NCI-H2196 (cell line): ENCODE data around the gene SRXN1.

Experiments used
- DNase-seq: peaks from one replicate; lab custom pipeline; 2025; ENCODE audit not compliant: unreplicated experiment; lab: John Stamatoyannopoulos, UW

Gene SRXN1

DNA sequence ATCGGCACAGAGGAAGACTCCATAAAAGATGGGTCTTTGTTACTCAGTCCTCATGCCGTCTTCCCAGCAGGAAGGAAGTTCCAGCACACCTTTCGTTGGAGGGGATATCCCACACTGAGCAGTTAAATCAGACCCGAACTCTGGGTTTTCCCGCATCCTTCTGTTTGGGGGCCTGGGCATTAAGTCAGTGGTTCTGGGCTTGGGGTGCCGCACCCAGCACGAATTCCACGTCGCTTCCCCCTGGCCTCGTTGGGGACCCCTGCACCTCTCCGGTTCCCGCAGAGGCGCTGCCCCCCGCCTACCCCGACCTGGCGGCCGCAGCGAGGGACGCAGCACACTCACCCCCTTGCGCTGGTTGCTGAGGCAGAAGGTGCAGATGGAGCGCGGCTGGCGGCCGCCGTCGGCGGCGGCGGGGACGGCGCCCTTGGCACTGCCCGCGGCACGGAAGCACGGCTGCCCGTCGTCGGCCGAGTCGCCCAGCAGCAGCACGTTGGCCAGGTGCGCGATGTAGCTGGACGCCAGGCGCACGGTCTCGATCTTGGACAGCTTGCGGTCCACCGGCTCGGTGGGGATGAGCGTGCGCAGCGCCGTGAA, 43.5 kb downstream of the SRXN1 start:
- DNase-seq: no peak

DNA sequence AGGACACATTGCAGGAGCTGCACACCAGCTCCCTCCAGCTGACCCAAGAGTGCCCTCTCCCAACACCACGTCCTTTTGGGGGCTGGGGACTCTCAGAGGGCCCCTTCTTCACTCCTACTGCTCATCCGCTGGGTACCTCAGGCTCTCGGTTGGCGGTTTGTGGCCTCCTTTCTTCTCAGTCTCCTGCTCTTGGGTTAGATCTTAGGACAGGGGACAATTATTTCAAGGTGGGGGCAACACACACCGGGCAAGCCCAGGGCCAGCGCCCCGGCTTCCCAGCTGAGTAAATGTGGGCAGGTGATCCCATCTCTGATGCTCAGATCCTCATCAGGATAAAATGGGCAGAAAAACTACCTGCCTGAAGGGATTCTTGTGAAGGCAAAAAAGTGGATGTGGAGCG, 44.0 kb downstream of the SRXN1 start:
- DNase-seq: no peak

DNA sequence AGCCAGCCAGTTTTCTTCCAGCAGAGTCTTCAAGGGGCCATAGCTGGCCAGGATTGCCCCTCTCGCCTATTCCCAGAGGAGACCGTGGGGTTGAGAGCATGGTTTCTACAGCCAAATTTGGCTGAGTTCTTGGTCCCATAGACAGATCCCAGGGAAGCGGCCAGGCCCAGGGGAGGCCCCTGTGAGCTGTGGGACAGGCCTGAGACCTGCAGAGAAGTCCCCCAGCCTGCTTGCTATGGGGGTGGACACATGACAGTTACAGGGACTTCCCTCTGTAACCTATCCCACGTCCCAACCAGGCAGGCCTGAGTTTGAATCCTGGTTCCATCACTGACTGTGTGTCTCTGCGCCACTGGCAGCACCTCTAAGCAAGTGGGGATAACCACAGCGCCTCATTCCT, 45.5 kb downstream of the SRXN1 start:
- no peak for DNase-seq

DNA sequence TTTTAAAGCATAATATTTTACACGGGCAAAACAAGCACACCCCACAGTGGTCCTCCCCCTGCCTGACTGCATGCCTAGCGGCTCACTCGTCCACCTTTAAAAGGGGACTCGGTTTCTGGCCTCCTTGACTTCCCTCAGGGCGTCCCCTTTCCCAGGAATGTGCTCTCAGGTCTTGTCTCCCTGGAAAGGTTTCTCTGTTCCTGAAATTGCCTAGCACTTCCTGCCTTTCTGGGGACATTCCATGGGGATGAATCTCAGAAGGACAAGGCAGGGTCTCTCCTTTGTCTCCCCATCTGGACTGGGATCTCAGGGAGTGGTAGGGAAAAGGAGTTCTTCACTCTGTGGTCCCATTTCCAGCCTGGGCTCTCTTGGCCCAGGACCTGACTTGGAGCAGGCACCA, 47.8 kb downstream of the SRXN1 start:
- no peak for DNase-seq

DNA sequence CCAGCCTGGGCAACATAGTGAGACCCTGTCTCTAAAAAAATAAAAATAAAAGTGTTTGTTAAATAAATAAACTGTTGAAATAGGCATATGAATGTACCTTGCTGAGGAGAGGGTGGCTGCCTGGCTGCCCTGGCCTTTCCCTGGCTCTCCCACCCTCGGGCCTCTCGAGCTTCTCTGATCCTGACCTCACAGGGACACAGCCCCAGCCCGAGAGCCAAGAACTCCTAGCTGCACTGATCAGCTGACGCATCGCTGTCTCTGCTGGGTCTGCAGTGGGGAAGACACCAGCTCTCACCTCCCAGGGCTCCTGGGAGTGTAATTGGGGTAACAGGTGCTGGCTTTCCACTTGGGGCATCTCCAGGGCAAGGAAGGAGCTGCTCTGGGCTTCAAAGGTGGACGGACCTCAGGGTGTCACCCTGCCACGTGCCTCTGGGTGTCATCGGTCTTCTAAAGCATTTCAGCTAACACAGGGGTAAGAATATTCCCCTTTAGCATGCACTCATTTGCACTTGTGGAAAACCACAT, 49.8 kb downstream of the SRXN1 start:
- no peak for DNase-seq

DNA sequence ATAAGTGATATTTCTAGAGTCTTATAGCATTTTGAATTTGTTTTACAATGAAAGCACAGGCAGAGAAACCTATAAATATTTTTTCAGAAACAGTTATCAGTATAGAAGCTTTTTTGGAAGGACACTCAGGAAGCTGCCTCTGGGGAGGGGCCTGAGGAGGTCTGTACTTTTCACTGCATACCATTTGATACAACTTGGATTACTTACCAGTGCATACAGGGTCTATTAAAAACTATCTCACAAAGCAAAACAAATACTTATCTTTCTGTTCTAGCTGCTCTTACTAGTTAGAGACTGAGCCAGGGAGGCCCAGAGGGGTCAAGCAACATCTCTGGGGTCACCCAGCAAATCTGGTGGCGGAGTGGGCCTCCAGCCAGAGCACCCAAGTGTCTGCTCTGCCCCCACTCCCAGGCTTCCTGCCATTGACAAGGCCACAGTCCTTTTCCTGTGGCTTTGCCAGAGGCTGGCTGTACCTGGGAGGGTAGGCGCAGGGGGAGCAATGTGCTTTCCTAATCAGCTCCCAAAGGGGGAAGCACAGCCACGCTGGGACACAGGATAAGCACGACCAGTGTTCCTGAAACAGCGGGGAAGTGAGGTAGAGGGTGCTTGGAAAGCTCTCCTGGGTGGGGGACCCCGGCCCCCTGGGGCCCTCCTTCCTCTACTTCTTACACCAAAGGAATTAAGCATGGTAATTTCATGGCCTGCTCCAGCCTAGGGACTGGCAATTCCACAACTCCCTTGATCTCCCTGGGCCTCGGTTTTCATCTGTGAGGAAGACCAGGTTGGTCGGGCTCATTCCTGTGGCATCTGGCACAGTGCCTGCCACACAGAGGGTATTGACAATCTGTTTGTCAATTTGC, 50.7 kb downstream of the SRXN1 start:
- no peak for DNase-seq

DNA sequence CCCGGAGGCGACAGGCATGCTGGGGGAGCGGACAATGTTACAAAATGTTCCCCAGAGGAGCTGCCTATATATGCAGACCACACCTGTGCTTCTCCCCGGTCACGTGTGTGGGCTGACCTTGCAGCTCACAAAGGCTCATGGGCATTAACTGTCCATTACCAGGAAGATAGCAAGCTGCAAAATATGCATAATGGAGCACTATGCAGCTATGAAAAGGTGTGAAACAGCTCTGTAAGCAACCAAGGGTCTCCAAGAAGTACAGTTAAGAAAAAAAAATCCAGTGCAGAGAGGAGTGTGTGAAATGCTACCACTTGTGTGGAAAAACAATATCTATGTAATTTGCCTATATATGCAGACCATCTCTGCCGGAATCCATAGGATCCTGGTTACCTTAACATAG, 52.3 kb downstream of the SRXN1 start:
- DNase-seq: no peak

DNA sequence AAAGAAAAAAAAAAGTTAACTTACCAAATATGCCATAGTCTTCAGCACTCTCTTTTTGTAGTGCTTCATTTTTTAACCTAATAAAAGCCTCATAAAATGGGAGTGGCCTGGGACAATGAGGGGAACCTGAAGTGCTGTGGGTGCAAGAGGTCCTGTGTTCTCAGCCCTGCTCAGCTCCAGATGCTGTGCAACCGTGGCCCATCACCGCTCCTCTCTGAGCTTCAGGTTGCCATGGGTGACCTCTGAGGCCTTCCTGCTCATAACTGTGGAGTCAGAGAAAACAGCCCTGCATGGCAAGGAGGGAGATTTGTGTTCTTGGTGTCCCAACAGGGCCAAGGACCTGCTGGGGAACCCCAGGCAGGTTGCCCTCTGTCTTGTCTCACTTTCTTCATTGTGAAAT, 52.9 kb downstream of the SRXN1 start:
- DNase-seq: no peak

DNA sequence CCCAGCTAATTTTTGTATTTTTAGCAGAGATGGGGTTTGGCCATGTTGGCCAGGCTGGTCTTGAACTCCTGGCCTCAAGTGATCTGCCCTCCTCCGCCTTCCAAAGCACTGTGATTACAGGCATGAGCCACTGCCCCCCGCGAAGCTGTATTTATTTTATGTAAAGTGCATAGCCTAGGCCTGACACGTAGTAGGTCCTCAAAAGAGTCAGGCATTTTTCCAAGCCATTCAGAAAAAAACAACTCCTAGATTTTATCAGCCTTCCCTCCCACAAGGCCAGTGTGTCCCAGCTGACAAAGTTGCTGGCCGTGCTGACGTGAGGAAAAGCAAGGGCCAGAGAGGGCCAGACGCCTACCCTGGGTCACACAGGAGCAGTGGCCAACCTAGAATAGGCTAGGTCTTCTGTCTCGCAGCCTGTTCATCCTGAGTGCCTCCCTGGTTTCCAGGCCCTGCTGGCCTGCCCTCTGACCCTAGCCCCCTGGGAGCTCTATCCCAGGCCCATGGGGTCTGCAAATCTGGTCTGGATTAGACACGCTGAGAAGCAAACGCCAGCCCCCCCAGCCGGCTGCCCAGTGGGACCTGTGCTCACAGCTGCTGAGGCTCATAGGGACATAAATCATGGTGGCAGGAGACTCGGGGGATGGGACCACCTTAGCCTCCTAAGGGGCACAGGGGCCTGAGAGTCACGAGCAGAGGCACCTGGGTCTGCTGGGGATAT, 54.7 kb downstream of the SRXN1 start:
- DNase-seq: no peak

DNA sequence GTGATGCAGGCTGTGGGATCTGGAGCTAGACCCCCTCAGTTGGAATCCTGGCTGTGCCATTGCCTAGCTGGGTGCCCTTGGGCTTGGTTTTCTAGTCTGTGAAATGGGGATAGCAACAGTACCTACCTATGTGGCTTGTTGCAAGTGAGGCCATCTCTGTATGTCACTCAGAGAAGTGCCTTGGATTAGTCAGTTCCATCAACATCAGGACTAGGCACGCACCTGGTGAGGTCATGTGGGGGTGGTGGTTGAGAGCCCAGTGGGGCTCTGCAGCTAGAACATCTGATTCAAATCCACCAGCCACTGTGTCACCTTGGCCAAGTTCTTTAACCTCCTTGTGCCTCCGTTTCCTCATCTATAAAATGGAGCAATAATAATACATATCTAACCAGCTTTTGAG, 55.4 kb downstream of the SRXN1 start:
- no peak for DNase-seq
